ENCODE data around the gene MPZL1.

The MPZL1 gene

DNA sequence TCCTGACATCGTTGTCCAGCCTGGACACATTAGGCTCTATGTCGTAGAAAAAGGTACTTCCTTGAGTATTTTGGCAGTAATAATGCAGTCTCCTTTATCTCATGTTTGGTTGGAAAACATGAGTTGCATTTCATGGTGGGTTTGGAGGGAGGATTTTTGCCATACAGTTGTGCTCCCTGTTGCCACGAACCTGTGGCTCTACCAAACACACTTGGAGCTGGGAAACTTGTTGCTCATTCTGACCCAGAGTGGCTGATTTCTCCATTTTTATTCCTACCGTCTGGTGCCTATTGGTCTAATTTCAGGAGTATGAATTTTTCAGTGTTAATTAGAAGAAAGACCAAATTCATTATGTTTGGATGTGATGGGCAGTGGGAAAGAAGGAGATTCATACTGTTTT is 50.7 kb downstream of the MPZL1 start:
- H3K36me3 ChIP-seq (ENCODE audit: control insufficient read depth, insufficient read depth, low read length), result peaks cover 11% of the 10 kb centered on the region
- no peak for DNase-seq (ENCODE audit: extremely low read depth, insufficient read length)

DNA sequence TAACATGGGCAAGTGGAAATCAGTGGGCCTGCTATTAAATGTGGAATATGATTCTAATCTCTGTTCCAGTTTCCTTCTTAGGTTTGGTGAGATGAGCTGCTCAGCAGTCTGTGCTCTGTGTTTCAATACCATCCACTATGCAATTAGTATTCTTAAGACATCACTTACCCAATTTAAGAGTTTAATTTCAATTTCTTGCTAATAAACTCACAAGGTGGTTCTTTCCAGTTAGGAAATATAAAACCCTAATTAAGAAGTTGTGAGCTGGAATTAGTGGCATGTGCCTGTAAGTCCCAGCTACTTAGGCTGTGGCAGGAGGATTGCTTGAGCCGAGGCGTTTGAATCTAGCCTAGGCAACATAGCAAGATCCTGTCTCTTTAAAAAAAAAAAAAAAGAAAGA is 51.7 kb downstream of the MPZL1 start:
- no peak for TF ChIP-seq CTCF (IDR thresholded peaks at IDR 0.05; ENCODE audit: insufficient read depth, low read length, poor library complexity, severe bottlenecking)
- Histone ChIP-seq H3K27me3 (replicated peaks; ENCODE audit: control insufficient read depth, insufficient read depth, low read length) (no peaks in the 10 kb centered on the region), H3K36me3 (ENCODE audit: control insufficient read depth, insufficient read depth, low read length) (peaks cover 8% of the 10 kb centered on the region), H3K4me3 (replicated peaks; ENCODE audit: low read depth, low read length) (no peak overlapping the region)
- no peak for DNase-seq (ENCODE audit: extremely low read depth, insufficient read length)

More for the DNA sequence above, 50.7 kb downstream of the MPZL1 start:
- no peak overlapping the region for H3K4me3 ChIP-seq (replicated peaks; ENCODE audit: low read depth, low read length)
- no peaks in the 10 kb centered on the region for H3K27me3 ChIP-seq (replicated peaks; ENCODE audit: control insufficient read depth, insufficient read depth, low read length)
- no peak for TF ChIP-seq CTCF (IDR thresholded peaks at IDR 0.05; ENCODE audit: insufficient read depth, low read length, poor library complexity, severe bottlenecking)

DNA sequence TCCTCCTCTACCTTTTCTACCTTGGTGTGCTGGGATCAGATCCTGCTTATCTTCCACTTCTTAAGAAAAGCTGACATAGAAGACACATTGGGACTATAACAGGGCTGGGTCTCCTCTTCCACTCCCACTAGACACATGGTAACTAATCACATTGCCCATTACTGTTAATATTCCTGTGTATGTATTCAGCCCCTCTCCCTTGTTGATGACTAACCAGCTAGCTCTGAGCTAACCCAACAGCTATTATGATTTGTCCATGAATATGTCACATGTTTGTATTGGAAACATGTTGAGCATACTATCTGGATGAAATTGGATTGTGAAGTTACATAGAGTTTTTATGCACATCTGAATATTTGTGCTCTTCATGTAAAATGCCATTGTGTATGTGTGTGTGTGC is 52.9 kb downstream of the MPZL1 start:
- DNase-seq (ENCODE audit: extremely low read depth, insufficient read length), result no peak
- no peak overlapping the region for H3K4me3 ChIP-seq (replicated peaks; ENCODE audit: low read depth, low read length)
- H3K27me3 ChIP-seq (replicated peaks; ENCODE audit: control insufficient read depth, insufficient read depth, low read length), result no peaks in the 10 kb centered on the region
- H3K36me3 ChIP-seq (ENCODE audit: control insufficient read depth, insufficient read depth, low read length), result peaks cover 6% of the 10 kb centered on the region
- no peak for TF ChIP-seq CTCF (IDR thresholded peaks at IDR 0.05; ENCODE audit: insufficient read depth, low read length, poor library complexity, severe bottlenecking)

DNA sequence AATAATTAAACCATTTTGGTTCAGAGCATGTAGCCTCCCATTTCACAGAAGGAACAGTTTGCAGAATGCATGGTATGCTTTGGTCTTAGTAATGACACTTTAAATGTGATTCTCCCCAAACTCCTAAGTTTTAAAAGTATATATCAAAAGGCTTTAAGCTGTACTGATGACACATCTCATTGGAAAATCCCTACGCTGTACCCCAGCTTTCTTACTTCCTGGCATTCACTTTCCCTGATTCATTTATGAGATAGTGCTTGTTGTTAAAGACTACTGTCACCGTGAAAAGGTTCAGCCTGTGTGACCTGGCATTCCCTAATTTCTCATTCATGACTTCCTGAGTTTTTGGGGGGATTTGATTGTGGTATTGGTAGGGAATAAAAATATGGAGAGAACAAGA is 53.4 kb downstream of the MPZL1 start:
- no peaks in the 10 kb centered on the region for H3K27me3 ChIP-seq (replicated peaks; ENCODE audit: control insufficient read depth, insufficient read depth, low read length)
- H3K4me3 ChIP-seq (replicated peaks; ENCODE audit: low read depth, low read length), result no peak overlapping the region
- no peak for TF ChIP-seq CTCF (IDR thresholded peaks at IDR 0.05; ENCODE audit: insufficient read depth, low read length, poor library complexity, severe bottlenecking)
- no peak for DNase-seq (ENCODE audit: extremely low read depth, insufficient read length)
- peaks cover 6% of the 10 kb centered on the region for H3K36me3 ChIP-seq (ENCODE audit: control insufficient read depth, insufficient read depth, low read length)

DNA sequence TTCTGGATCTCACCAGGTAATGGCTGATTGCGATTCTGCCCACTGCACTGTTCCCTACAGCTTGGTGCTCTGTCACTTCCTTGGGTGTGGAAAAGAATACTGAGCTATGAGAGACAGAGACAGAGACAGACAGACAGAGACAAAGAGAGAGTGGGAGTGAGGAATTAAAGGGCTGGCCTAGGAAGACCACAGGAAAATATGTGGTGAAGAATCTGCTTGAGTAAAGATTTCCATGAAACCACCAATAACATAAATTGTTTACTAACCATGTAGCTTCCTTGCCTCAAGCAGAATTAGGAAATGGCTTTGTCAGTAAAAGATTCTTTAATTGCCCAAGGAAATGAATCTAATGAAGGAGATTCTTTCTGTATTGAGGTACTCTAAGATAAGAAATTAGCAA is 54.4 kb downstream of the MPZL1 start:
- Histone ChIP-seq H3K36me3 (ENCODE audit: control insufficient read depth, insufficient read depth, low read length) (peaks cover 4% of the 10 kb centered on the region), H3K4me3 (replicated peaks; ENCODE audit: low read depth, low read length) (no peak overlapping the region), H3K27me3 (replicated peaks; ENCODE audit: control insufficient read depth, insufficient read depth, low read length) (no peaks in the 10 kb centered on the region)
- no peak for TF ChIP-seq CTCF (IDR thresholded peaks at IDR 0.05; ENCODE audit: insufficient read depth, low read length, poor library complexity, severe bottlenecking)
- no peak for DNase-seq (ENCODE audit: extremely low read depth, insufficient read length)

- TF ChIP-seq CTCF (IDR thresholded peaks at IDR 0.05; ENCODE audit: insufficient read depth, low read length, poor library complexity, severe bottlenecking), result no peak
- peaks cover 4% of the 10 kb centered on the region for H3K36me3 ChIP-seq (ENCODE audit: control insufficient read depth, insufficient read depth, low read length)
- H3K4me3 ChIP-seq (replicated peaks; ENCODE audit: low read depth, low read length), result no peak overlapping the region
- DNase-seq (ENCODE audit: extremely low read depth, insufficient read length), result no peak
- H3K27me3 ChIP-seq (replicated peaks; ENCODE audit: control insufficient read depth, insufficient read depth, low read length), result no peaks in the 10 kb centered on the region
These were observed 55.0 kb downstream of the MPZL1 start for GRCh38 chr1:167776616-167777268.

All from GM06990 (cell line).